EL (cell line): ENCODE results near the gene PTPRR.

Experiments used
- DNase-seq: peaks from one replicate; pipeline ENCODE4 v3.0.0-alpha.2; 2016

PTPRR gene

DNA sequence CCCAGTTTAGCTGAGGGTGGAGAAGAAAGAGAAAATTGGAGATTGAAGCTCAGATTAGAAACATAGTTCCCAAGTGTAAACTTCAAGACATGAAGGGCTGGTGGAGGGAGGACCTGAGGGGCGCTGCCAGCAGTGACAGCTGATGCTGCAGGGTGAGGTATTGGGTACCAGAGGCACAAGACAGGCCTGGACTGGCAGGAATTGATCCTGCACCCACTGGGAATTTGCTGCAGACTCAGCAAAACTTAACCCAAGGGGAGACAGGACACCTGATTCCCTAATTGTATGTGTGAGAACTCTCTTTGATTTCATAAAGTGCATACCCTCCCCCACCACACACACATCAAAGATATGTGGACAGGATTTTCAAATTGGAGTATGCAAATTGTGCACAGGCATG lies 11.6 kb downstream of the PTPRR start:
- no peak for DNase-seq

DNA sequence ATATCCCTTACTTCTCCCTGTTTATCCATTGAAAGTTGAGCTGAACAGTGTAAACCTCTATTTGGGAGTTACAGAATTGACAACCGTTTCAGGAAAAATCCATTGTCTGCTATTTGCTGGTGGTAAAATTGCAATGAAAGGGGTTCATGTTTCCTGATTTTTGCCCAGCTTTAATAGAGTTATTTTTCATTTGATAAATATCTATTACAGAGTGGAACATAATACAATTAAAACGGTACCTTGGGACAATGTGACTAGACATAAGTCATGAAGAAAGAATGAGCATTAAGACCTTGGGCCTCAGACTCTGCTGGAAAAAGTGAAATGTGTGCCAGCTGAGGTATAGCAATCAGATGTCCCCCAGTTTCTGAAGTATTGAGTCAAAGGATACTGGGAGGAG lies 13.1 kb downstream of the PTPRR start:
- DNase-seq = no peak

DNA sequence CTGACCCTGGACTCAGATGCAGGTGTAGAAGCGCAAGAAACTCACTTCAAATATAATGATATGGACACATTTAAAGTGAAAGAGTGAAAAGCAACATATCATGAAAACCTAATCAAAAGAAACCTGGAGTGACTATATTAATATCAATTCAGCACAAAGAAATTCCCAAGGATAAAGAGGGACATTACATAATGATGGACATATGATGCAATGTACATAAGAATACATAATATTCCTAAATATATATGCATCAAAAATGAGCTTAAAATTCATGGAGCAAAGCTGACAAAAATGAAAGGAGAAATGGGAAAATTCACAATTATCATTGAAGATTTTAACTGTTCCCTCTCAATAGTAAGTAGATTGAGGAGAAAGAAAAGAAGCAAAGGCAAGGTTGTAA lies 24.6 kb downstream of the PTPRR start:
- no peak for DNase-seq

DNA sequence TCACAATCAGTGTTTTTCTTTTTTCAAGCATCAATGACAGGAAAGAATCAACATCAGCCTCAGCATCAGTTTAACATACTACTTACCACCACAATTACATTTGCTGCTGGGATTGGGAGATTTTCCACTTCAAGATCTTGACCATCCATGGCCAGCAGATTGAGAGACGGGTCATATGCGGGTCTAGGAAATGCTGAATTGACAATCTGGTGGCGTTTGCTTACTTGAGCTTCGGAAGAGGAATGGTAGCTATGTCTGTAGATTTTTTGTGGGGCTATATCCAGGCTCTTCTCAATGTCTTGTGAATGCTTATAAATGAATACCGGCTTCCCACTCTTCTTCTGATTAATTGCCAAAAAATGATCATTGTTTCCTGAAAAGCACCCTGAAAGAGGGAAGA lies 27.9 kb downstream of the PTPRR start:
- DNase-seq = no peak

DNA sequence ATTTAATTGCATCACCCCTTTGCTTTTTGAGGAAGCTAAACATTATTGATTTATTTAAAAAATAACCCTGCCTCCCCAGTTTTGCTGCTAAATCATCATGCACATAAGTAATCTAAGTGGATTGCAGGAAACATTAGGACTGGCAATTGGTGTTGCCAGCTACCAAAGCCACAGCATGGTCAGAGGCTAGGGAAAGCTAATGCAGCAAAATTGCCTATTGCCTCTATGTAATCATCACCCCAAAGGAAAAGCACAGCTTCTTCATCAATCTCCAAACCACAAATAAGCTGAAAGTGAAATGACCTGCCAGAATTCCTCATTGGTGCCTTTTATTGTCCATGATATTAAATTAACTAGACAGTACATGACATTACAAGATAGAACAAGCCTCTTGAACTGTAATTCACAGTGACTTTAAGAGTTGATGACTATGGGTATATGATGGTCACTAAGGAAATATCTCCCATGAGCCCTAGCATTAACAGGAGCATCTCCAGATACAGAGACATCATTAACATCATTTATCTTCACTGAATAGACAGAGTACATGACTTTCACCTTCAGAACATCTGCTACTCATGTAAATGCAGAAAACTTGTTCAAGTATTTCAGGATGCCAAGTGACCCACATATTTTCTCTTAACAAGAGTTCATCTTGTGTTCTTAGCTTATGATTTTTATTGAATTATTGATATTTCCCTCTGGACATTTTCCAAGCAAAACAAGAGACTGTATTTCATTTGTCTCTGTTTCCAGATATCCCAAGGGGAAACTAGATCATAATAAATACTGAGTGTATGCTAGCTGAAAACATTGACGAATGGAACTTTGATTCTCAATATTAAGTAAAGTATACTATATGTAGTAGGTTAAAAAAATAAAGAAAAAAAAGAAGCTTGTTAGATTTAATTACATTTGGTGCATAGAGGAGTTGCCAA lies 29.4 kb downstream of the PTPRR start:
- DNase-seq = no peak

DNA sequence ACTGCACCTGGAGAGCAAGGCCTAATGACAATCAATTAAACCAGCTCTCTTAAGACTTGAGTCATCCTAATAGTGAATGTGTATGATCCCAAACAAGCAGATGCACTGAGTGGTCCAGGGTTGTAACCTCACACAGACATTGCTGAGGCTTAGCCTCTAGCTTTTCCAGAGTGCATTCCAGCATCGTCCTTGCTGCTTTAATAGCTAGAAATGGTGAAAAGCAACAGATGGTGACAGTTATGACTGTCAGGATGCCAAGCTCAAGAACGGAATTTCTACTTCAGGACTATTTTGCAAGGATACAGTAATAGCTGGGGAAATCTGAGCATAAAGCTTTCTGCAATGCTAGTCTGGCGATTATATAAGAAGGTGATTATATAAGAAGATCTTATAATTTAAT lies 34.6 kb downstream of the PTPRR start:
- no peak for DNase-seq

DNA sequence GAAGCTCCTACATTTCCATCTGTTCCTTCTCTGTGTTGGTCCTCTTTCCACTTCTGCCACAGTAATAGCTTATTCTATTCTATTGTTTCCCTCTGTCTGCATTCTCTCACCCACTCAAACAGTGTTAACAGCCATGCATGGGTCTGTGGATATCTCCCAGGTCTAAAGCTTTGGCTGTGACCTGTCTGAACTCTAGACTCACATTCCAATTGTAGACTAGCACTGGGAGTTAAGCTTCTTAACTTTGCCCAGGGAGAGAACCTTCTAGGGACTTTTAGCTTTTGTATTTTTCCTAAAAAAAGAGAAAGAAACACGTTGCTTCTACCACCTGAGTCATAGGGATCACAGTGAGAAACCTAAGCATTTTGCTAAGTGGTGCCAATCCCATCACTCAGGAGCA lies 36.7 kb downstream of the PTPRR start:
- DNase-seq = no peak

DNA sequence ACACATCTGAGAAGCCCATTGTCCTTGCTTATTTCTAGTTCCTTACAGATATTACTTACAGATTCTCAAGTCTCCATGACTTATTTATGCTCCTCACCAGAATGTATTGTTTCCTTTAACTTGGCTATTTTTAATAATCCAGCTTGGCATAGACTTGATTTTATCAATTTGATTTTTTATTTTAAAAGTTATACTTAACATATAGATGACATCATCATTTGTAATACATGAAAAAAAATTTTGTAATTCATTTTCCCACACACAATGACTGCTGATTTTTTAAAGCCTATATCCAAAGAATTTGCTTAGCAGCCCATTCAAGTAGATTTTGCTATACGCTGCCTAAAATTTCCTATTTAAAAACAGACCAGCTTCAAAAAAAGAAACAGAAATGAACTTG lies 39.8 kb downstream of the PTPRR start:
- no peak for DNase-seq

DNA sequence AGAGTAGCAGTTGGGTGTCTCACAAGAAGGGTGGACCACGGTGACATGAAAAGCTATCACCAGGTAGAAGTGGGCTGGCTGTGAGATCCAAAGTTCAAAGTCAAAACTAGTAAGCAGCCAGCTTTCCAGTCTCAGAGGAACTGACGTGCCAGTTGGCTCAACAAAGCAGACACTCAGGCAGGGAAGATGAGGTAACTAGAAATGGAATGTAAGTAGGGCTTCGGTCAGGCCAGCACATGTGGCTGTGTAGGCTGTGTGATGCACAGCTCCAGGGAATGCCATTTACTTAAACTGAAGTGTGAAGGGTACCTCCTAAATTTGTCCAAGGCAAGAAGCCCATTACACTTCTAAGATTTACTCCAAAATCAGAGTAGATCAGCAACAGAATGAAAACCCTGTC lies 43.6 kb downstream of the PTPRR start:
- DNase-seq = peak; percentile 18

DNA sequence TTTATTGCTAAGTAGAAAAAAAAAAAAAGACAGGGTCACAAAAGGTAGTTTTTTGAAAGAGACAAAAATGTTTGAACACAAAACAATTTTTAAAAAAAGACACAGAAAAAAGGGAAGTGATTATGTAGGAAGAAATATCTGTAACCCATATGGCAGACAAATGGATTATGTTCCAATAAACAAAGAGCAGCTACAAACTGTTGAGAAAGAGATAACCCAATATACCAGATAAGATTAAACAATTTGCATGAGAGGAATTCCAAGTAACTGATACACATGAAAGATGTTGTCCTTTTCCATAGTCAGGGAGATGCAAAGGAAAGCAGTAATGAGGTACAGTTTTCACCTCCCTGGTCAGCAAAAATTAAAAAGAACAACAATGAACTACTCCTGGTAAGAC lies 44.9 kb downstream of the PTPRR start:
- no peak for DNase-seq

DNA sequence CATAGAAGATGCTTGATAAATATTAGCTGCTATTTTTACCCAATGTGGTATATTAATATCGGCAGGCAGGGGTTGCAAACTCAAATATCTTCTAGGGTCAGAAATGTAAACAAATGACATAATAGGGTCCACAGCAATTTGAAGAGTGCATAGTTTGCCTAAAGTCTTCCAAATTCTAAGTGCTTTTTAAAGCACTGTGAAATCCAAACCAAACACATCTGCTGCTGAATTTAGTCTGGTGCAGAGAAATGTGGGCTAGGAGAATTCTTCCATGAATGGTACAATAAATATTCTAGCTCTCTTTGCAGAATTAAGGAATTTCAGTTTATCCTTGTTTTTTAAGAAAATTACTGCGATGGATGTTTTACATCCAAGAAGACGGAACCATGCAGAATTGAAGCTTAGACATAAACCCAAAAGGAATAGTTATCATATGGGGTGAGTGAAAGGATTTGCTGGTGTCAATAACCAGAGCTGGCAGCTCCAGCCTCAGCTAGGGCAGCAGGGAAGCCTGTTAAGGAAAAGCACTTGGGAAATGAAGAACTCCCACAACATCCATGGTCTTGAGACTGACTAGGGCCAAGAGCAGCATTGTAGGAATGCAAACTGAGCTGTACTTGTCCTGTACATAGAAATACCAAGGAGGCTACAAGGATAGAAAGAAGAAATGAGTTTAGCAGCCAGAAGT lies 65.5 kb downstream of the PTPRR start:
- DNase-seq = no peak

DNA sequence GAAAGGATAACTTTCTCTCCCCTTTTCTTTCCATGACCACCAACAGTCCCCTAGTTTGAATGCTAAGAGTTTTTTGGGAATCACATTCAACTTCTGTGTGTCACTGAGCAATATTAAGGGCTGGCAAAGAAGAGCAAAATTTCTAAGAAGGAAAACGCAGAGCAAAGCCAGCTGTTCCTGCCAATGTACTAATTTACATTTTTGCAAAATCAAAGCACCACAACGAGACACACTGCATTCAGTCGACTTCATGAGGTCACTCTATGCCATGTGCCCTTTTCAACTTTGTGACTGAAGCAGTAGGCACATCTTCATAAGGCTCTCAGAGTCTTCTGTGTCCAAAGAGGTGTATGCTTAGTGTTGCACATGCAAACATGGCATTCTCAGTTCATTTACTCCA lies 66.4 kb downstream of the PTPRR start:
- DNase-seq = no peak

DNA sequence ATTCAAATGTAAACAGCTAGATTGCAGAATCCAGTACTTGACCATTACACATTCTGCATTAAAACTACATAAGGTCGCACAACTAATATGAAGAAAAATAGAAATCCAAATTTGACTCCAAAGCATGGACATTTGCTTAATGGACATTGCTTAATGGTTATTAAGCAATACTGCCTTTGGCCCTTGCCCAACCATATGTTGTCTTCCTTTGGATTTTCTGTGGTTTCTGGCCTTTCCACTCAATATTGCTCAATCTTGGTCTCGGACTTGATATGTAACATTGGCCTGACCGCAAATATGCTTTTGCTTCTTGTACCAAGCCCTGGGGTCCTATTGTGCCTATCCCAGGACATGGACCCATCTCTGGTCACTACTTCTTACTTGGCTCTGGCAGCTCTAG lies 67.2 kb downstream of the PTPRR start:
- DNase-seq = peak; percentile 65

DNA sequence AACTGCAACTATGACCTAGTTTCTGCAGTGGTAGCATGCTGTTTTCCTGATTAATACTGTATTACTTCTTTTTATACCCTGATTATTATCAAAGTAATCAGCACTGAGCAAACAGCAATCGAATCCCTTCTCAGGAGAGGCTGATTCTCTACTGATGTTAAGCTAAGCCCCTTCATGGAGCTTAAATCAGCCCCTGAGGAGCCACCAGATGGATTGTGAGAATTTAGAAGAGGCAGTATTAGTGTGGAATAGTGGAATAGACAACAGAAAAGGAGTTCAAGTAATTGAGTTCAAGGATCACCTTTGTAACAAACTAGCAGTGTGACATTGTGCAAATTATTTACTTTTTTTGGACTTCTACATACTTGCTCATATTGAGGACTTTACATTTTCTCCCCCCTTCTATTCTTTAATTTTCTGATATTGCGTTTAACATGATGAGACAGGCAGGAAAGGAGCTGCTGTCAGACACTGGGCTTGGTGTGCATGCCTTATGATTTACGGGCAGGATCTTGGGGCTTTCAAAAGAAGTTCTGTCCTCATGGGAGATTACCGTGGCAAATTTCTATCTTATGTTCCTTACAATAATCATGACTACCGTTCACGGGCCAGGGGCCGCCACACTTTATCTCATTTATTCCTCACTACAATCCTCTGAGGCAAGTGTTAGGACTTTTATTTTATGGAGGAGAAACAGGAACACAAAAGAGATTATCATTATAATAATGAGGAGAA lies 68.0 kb downstream of the PTPRR start:
- no peak for DNase-seq

DNA sequence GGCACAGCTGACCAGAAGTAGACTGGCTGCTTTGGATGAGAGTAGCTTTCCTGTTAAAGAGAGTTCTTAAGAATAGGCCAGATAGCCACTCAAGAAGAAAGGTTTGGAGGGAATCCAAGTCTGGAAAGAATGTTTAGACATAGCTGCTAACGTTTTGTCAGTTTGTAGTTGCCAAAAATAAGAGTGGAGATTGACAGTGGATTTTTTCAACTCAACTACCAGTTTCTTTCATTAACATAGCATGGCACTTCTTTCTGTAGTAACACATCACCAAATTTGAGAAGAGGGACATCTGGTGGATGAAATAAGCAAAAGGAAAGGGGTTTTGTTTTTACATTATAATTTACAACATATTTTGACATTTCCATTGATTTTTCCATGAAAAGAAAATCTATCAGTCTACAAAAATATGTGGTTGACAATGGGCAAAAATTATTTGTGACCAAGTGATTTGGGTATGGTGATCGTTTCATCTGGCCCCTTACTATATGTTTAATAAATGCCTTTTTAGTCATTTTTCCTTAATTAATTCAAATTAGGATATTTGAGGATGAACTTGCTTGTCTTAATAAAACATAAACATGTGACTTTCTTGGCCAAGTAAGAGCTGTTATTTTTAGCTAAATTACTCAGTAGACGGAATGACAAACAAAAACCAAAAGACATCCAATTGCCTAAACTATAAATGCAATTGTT lies 71.1 kb downstream of the PTPRR start:
- peak; percentile 1 for DNase-seq

DNA sequence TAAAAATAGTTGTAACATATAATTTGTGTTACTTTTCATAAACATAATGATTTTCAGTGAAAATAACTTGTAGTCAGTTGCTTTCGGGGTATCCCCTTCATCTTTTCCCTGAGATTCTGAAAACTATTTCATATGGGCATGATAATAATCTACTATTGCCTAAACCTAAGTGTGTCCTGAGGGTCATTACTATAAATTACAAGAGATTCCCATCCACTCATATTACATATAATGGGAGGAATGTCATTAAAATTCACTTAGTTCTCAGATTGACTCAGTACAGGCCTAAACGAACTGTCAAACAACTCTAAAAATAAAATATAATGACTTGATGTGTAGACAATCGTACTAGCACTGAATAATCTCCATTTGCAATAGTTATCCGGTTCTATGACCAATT lies 72.7 kb downstream of the PTPRR start:
- DNase-seq = no peak

DNA sequence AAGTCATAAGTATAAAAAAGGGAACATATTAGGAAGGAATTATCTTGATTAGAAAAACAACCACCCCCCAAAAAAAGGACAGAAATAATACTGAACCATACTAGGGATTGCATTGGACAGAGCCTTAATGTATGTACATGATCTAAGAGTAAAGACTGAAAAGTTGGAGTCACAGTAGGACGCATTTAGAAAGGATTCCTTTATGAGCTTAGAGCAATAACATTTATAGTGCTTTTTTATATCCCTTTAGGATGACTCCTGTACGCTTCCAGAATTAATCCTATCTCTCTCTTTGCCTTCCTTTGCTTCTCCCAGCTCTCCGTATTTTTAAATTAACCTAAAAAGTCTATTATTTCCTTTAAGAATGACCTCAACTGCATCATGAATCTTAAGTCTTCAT lies 75.3 kb downstream of the PTPRR start:
- DNase-seq = no peak

DNA sequence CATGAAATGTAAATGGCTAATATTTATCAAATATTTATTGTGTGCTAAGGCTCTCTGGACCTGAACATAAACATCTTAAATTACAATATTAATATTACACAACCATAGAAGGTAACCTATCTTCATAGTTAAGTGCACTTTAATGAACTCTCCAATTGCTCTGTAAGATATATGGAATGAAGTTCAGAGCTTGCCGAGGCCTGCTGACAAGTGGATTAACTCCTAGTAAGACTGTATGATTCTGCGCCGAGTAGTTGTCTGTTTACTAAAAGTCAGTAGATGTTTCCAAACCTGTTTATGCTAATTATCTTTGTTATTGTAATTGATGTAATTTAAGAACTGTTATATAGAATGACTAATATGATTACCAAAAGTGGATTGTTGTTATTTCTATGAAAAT lies 77.2 kb downstream of the PTPRR start:
- DNase-seq = no peak

DNA sequence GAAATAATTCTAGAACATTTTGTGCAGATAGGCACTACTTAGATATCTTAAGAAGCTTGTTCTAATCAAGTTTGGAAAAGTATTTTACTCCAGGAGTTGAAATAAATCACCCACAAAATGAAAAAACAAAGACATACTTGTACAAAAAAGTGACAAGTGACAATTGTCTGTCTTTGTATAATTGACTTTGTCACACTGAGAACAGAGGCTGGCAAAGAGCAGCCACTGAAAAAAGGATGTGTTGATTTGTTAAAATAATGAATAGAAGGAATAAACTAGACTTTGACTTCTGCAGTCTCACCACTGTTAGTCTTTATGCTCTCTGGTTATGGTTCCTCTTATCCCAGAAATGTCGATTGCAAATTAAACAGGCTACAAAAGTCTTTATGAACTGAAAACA lies 77.6 kb downstream of the PTPRR start:
- DNase-seq = no peak

DNA sequence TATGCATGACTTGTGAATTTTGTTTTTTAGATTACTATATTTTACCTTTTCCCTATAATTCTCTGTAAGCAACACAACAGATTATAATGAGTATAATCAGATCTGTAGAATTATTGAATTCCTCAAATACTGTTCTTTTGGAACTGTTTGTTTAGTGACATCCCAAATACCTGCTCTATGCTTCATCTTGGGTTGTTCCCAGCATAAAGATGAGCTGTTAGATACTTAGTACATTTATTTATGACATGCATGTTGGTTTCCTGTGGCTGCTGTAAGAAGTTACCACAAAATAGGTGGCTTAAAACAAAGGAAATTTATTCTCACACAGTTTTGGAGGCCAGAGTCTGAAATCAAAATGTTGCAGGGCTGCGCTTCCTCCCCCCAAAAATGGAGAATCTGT lies 78.4 kb downstream of the PTPRR start:
- no peak for DNase-seq

DNA sequence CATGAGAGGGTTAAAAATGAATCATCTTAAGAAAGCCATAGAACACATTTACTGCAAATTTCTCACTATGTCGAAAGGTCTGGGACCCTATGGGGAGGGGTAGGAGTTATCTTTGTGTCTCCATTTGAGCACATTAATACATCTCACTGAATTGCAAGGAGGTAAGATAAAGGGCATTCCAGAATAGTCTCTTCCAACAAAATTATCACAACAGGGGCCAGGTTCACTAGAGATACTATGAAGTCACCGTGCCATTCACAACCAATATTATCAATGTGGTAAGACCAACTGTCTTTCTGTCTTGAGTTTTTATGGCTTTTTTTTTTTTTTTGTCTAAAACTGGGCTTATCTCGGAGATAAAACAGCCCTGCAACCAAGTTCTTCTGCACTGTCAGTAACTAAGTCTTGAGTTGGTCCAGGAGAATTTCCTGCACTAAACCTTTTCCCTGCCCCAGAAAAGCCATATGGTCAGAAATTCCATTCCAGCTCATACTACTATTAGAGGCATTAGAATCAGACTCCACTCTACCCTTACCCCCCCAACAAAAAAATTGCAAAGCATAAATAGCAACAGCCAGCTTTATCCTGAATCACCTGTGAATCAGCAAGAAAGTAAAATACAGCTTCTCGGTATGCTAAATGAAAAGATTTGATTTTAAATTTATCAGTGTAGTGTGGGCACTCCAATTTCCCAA lies 79.7 kb downstream of the PTPRR start:
- no peak for DNase-seq

DNA sequence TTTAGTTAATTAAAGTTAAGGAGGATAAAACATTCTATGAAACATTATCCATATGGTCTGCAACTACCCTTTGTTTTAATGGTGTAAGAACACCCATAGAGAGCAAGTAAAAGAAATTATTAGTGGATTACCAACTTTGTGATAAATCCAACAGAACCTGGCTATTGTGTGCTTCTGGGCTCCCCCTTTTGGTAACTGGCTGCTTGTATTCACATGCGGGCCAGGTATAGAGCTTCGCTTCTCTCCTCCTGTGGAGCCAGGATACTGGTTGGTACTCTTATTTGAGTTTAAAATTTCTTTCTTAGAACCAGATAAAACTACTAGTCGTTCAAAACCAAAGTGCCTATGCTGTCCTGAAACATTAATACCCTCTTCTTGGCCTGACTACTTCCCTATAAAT lies 81.0 kb downstream of the PTPRR start:
- no peak for DNase-seq

DNA sequence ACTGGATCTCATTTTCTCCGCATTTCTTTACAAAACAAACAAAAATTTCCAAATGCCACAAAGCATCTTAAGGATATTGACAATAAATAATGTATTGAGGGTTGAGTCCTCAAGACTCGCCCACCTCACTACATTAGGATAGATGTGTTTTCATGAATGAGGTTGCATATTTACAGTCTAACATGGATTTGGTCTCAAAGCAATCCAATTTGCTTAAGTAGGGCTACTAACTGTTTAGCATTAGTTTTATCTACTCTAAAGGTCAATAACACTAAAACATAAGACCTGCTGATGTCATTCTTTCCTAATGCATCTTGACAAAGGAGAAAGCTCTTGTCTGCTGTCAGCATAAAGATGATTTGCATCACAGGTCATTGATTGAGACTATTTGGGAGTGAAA lies 82.4 kb downstream of the PTPRR start:
- no peak for DNase-seq
